ENCODE data around the gene MAN1A1.

GRCh38 chr6:119333063-119333609 lies 16.4 kb downstream of the MAN1A1 start:
- TF ChIP-seq CTCF (IDR thresholded peaks at IDR 0.05) (no peak), BHLHE40 (IDR thresholded peaks at IDR 0.05; ENCODE audit: low read depth, low read length) (no peak), CEBPB (IDR thresholded peaks at IDR 0.05) (no peak), KDM5A (IDR thresholded peaks at IDR 0.05) (no peak), GATA3 (IDR thresholded peaks at IDR 0.05; ENCODE audit: borderline replicate concordance) (no peak)
